ENCODE data around the gene TMEM181. TPM values are rescaled to one million over a fixed set of nuclear protein-coding genes. Genes with fewer than 3 reads are reported as not detected.

Gene TMEM181
- total and polyA plus RNA-seq, 2 of the 13 experiments (the other 11 are each of a cell fraction or from before 2014, with no cell fraction given) = 59.1 to 108 TPM

DNA sequence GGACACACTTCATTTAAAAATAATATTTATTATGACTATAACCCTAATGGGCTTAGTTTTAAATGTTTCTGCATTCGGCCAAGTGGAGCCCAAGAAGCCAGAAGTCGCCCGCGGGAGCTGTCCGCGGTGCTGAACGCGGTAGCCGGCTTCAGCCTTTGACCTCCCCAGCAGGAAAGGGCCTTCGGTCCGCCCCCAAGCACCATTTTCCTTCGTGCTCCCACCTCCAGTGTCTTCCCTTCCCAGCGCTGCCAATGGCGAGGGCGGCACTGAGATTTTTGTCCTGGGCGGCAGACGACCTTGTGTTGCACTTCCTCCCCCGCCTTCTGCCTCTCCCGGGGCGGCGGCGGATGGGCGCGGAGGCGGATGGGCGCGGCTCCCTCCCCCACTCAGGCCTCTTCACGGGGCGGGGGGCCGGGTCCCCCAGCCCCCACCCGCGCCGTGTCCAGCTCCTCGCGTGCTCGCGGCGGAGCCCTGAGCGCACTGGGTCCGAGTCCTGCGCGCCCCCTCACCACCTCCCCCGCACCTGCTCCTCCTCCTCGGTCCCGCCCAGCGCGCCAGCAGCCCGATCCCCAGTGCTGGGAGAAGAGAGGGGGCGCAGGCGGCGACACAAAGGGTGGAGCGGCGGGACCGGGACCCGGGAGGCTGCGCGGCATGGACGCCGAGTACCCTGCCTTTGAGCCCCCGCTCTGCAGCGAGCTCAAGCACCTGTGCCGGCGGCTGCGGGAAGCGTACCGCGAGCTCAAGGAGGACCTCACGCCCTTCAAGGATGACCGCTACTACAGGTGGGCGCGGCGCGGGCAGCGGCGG, 23.6 kb upstream of the TMEM181 start (continued):
- TF ChIP-seq REXO4 (CRISPR knock-in tag; IDR thresholded peaks at IDR 0.05; ENCODE audit: borderline replicate concordance) (peak; percentile 47; the same call in 1 of the 2 replicates), ZNF326 (CRISPR knock-in tag; IDR thresholded peaks at IDR 0.05; ENCODE audit: borderline replicate concordance) (peak; percentile 65; the same call in 1 of the 2 replicates), KDM5B (CRISPR knock-in tag; IDR thresholded peaks at IDR 0.05; ENCODE audit: borderline replicate concordance) (peak; percentile 98), TARDBP (CRISPR knock-in tag; IDR thresholded peaks at IDR 0.05) (peak; percentile 69; the same call in 1 of the 2 replicates), HMG20A (CRISPR knock-in tag; IDR thresholded peaks at IDR 0.05; ENCODE audit: borderline replicate concordance) (peak; percentile 67), ZMYM2 (CRISPR knock-in tag; IDR thresholded peaks at IDR 0.05) (no peak; the same call in 1 of the 2 replicates), ZNF160 (CRISPR knock-in tag; IDR thresholded peaks at IDR 0.05) (peak; percentile 92), ZNF788 (CRISPR knock-in tag; IDR thresholded peaks at IDR 0.05; ENCODE audit: borderline replicate concordance) (peak; percentile 21; the same call in 1 of the 2 replicates), ZFP82 (CRISPR knock-in tag; IDR thresholded peaks at IDR 0.05; ENCODE audit: borderline replicate concordance) (peak; percentile 82; the same call in 1 of the 2 replicates), ZNF768 (CRISPR knock-in tag; IDR thresholded peaks at IDR 0.05) (peak; percentile 65), ZFP36L1 (CRISPR knock-in tag; IDR thresholded peaks at IDR 0.05) (peak; percentile 89), ZBTB3 (CRISPR knock-in tag; IDR thresholded peaks at IDR 0.05; ENCODE audit: borderline replicate concordance, low read depth) (peak; percentile 20; the same call in 1 of the 2 replicates), SCMH1 (CRISPR knock-in tag; IDR thresholded peaks at IDR 0.05; ENCODE audit: borderline replicate concordance) (no peak), ZNF335 (CRISPR knock-in tag; IDR thresholded peaks at IDR 0.05) (peak; percentile 97), MIER2 (CRISPR knock-in tag; IDR thresholded peaks at IDR 0.05) (peak; percentile 100), NR2F1 (CRISPR knock-in tag; IDR thresholded peaks at IDR 0.05) (peak; percentile 89)
- TF ChIP-seq, protein P1, sequence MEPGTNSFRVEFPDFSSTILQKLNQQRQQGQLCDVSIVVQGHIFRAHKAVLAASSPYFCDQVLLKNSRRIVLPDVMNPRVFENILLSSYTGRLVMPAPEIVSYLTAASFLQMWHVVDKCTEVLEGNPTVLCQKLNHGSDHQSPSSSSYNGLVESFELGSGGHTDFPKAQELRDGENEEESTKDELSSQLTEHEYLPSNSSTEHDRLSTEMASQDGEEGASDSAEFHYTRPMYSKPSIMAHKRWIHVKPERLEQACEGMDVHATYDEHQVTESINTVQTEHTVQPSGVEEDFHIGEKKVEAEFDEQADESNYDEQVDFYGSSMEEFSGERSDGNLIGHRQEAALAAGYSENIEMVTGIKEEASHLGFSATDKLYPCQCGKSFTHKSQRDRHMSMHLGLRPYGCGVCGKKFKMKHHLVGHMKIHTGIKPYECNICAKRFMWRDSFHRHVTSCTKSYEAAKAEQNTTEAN (CRISPR knock-in tag; conservative IDR thresholded peaks at IDR 0.05) = peak; percentile 97
- TF ChIP-seq, protein P2, sequence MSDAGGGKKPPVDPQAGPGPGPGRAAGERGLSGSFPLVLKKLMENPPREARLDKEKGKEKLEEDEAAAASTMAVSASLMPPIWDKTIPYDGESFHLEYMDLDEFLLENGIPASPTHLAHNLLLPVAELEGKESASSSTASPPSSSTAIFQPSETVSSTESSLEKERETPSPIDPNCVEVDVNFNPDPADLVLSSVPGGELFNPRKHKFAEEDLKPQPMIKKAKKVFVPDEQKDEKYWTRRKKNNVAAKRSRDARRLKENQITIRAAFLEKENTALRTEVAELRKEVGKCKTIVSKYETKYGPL (CRISPR knock-in tag; IDR thresholded peaks at IDR 0.05) = peak; percentile 96
- TF ChIP-seq, protein P3, sequence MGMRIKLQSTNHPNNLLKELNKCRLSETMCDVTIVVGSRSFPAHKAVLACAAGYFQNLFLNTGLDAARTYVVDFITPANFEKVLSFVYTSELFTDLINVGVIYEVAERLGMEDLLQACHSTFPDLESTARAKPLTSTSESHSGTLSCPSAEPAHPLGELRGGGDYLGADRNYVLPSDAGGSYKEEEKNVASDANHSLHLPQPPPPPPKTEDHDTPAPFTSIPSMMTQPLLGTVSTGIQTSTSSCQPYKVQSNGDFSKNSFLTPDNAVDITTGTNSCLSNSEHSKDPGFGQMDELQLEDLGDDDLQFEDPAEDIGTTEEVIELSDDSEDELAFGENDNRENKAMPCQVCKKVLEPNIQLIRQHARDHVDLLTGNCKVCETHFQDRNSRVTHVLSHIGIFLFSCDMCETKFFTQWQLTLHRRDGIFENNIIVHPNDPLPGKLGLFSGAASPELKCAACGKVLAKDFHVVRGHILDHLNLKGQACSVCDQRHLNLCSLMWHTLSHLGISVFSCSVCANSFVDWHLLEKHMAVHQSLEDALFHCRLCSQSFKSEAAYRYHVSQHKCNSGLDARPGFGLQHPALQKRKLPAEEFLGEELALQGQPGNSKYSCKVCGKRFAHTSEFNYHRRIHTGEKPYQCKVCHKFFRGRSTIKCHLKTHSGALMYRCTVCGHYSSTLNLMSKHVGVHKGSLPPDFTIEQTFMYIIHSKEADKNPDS (CRISPR knock-in tag; IDR thresholded peaks at IDR 0.05) = peak; percentile 19; the same call in 1 of the 2 replicates
- TF ChIP-seq, protein P4, sequence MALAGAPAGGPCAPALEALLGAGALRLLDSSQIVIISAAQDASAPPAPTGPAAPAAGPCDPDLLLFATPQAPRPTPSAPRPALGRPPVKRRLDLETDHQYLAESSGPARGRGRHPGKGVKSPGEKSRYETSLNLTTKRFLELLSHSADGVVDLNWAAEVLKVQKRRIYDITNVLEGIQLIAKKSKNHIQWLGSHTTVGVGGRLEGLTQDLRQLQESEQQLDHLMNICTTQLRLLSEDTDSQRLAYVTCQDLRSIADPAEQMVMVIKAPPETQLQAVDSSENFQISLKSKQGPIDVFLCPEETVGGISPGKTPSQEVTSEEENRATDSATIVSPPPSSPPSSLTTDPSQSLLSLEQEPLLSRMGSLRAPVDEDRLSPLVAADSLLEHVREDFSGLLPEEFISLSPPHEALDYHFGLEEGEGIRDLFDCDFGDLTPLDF (CRISPR knock-in tag; IDR thresholded peaks at IDR 0.05) = peak; percentile 91
- TF ChIP-seq, protein P5, sequence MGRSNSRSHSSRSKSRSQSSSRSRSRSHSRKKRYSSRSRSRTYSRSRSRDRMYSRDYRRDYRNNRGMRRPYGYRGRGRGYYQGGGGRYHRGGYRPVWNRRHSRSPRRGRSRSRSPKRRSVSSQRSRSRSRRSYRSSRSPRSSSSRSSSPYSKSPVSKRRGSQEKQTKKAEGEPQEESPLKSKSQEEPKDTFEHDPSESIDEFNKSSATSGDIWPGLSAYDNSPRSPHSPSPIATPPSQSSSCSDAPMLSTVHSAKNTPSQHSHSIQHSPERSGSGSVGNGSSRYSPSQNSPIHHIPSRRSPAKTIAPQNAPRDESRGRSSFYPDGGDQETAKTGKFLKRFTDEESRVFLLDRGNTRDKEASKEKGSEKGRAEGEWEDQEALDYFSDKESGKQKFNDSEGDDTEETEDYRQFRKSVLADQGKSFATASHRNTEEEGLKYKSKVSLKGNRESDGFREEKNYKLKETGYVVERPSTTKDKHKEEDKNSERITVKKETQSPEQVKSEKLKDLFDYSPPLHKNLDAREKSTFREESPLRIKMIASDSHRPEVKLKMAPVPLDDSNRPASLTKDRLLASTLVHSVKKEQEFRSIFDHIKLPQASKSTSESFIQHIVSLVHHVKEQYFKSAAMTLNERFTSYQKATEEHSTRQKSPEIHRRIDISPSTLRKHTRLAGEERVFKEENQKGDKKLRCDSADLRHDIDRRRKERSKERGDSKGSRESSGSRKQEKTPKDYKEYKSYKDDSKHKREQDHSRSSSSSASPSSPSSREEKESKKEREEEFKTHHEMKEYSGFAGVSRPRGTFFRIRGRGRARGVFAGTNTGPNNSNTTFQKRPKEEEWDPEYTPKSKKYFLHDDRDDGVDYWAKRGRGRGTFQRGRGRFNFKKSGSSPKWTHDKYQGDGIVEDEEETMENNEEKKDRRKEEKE (IDR thresholded peaks at IDR 0.05) = no peak

All from HepG2 (cell line).